Left lobe of liver (tissue), 2 donors: ENCODE data around the gene C13orf46. TPM values are rescaled to one million over a fixed set of nuclear protein-coding genes. Genes with fewer than 3 reads are reported as not detected.
"Not testable (repeated sequence)": the region's sequence is repeated elsewhere in the genome, so short reads cannot be mapped to it uniquely, and the experiment has no call there.

Source experiments
- ATAC-seq: fragments of 200-7000 bp; cut with Tn5 transposase; one replicate; pipeline ENCODE4 v1.9.1; 2020; ENCODE audit warnings: mild to moderate bottlenecking, moderate library complexity
- DNase-seq: peaks from one replicate; pipeline ENCODE4 v3.0.0-alpha.2; 2020; ENCODE audit warnings: low spot score
- total RNA-seq: library from RNA; stranded (reverse); gene quantifications from one replicate; pipeline ENCODE4 v1.2.1, GENCODE V29; 2021
- donor health status: DM: no; HTN: no; CAD: no; lungs with moderate emphysema.
- donor health status: DM: no; HTN: yes; CAD: no.

The C13orf46 gene
- total RNA-seq: 1.1 TPM

GRCh38 chr13:113973218-113974164, at the start of gene C13orf46:
C13orf46 (minus strand) TSS chr13:113974076; CDS start chr13:113973997, 79 bp downstream.
- peak; percentile 90 for DNase-seq
- ATAC-seq: peak; percentile 72

- DNase-seq (no peak), ATAC-seq (no peak)
These were observed 49.0 kb upstream of the C13orf46 start for GRCh38 chr13:114022876-114023275.

- DNase-seq (no peak), ATAC-seq (no peak)
These were observed 48.4 kb upstream of the C13orf46 start for GRCh38 chr13:114022309-114022669.

- DNase-seq: no peak
These were observed 47.8 kb upstream of the C13orf46 start for GRCh38 chr13:114021464-114022308.

GRCh38 chr13:114020750-114021463, 47.0 kb upstream of the C13orf46 start:
- ATAC-seq: no peak
- DNase-seq: no peak

More at GRCh38 chr13:114021464-114022308, 47.8 kb upstream of the C13orf46 start:
- no peak for ATAC-seq

- DNase-seq, ATAC-seq: not testable (repeated sequence)
These were observed 46.3 kb upstream of the C13orf46 start for GRCh38 chr13:114020134-114020533.

- DNase-seq: no peak
- ATAC-seq: no peak
These were observed 45.5 kb upstream of the C13orf46 start for GRCh38 chr13:114019367-114019766.

GRCh38 chr13:114018461-114019055, 44.7 kb upstream of the C13orf46 start:
- DNase-seq: no peak

GRCh38 chr13:114017966-114018365, 44.1 kb upstream of the C13orf46 start:
- ATAC-seq (no peak), DNase-seq (no peak)

More at GRCh38 chr13:114018461-114019055, 44.7 kb upstream of the C13orf46 start:
- no peak for ATAC-seq

- ATAC-seq: peak; percentile 28
These were observed 43.3 kb upstream of the C13orf46 start for GRCh38 chr13:114017028-114017630.

GRCh38 chr13:114016321-114017027, 42.6 kb upstream of the C13orf46 start:
- no peak for ATAC-seq
- no peak for DNase-seq

More at GRCh38 chr13:114017028-114017630, 43.3 kb upstream of the C13orf46 start:
- no peak for DNase-seq

- DNase-seq: no peak
- ATAC-seq: no peak
These were observed 42.1 kb upstream of the C13orf46 start for GRCh38 chr13:114015969-114016295.

GRCh38 chr13:114015111-114015968, 41.5 kb upstream of the C13orf46 start:
- DNase-seq (no peak), ATAC-seq (peak; percentile 11)

- no peak for DNase-seq
- ATAC-seq: no peak
These were observed 40.2 kb upstream of the C13orf46 start for GRCh38 chr13:114013952-114014629.

GRCh38 chr13:114013336-114013735, 39.5 kb upstream of the C13orf46 start:
- DNase-seq: no peak
- no peak for ATAC-seq

- DNase-seq (no peak), ATAC-seq (no peak)
These were observed 39.0 kb upstream of the C13orf46 start for GRCh38 chr13:114012921-114013320.

- ATAC-seq (no peak), DNase-seq (no peak)
These were observed 38.3 kb upstream of the C13orf46 start for GRCh38 chr13:114012141-114012540.

- DNase-seq (no peak), ATAC-seq (no peak)
These were observed 37.4 kb upstream of the C13orf46 start for GRCh38 chr13:114011226-114011625.
